Measurements from ENCODE around the gene AIFM2. TPM values are rescaled to one million over a fixed set of nuclear protein-coding genes. Genes with fewer than 3 reads are reported as not detected.

Gene AIFM2
- polyA plus RNA-seq, 1 of the 3 experiments (the other 2 are of a cell fraction): 9.5 TPM

GRCh38 chr10:70087616-70088307 is 44.9 kb downstream of the AIFM2 start (continued):
- TF ChIP-seq ZBTB33 (IDR thresholded peaks at IDR 0.05; ENCODE audit: borderline replicate concordance, low read depth) (no peak), MXI1 (IDR thresholded peaks at IDR 0.05; ENCODE audit: low read depth, low read length) (no peak), TAF1 (IDR thresholded peaks at IDR 0.05; ENCODE audit: borderline replicate concordance, low read depth, low read length) (no peak), NFIC (IDR thresholded peaks at IDR 0.05; ENCODE audit: borderline replicate concordance) (no peak), YY1 (IDR thresholded peaks at IDR 0.05; ENCODE audit: low read depth) (no peak), FOSL2 (IDR thresholded peaks at IDR 0.05; ENCODE audit: borderline replicate concordance, low read depth) (no peak), JUND (IDR thresholded peaks at IDR 0.05) (no peak), RXRA (IDR thresholded peaks at IDR 0.05; ENCODE audit: borderline replicate concordance, low read depth) (no peak), SMC3 (IDR thresholded peaks at IDR 0.05; ENCODE audit: low read depth, low read length) (no peak), EP300 (IDR thresholded peaks at IDR 0.05; ENCODE audit: borderline replicate concordance in 1 of 2, low read depth in 1 of 2, low read length in 1 of 2) (no peak), PBX3 (IDR thresholded peaks at IDR 0.05) (no peak), GATA2 (CRISPR knock-in tag; IDR thresholded peaks at IDR 0.05) (no peak)

GRCh38 chr10:70085975-70086613 is 46.5 kb downstream of the AIFM2 start:
- Histone ChIP-seq H2AFZ (ENCODE audit: low read depth) (no peak overlapping the region), H3K4me1 (ENCODE audit: control insufficient read depth in 1 of 2, insufficient read depth in 2 of 2, low read depth in 1 of 2, low read length in 1 of 2) (no peaks in the 10 kb centered on the region), H3F3A (replicated peaks; ENCODE audit: insufficient read depth) (no peaks in the 10 kb centered on the region), H3K27me3 (ENCODE audit: insufficient read depth) (no peaks in the 10 kb centered on the region), H3K4me2 (no peak overlapping the region), H3K9me3 (no peaks in the 10 kb centered on the region), H3K36me3 (replicated peaks in 1 of 2; ENCODE audit: control insufficient read depth in 1 of 2, insufficient read depth in 2 of 2, low read length in 1 of 2) (peaks cover 6 to 12% of the 10 kb centered on the region in 2 experiments), H3K9me2 (no peaks in the 10 kb centered on the region), H3K79me2 (ENCODE audit: insufficient read depth) (no peaks in the 10 kb centered on the region), H3K4me3 (ENCODE audit: low read depth in 2 of 2, low read length in 1 of 2) (no peak overlapping the region), H4K20me1 (ENCODE audit: insufficient read depth) (no peaks in the 10 kb centered on the region), H3K27ac (ENCODE audit: low read depth in 2 of 2, low read length in 1 of 2) (no peak overlapping the region), H3K9ac (no peak overlapping the region)
- CTCF ChIA-PET: interaction anchor here (1.4 kb wide), 1 partner anchor 29 kb away, joined by 3 read pairs; no protein-coding TSS in a partner anchor
- 86% methylated on average over 3 of the region's 3 CpGs for WGBS (ENCODE audit: low lambda C conversion rate)
- DNase-seq: no peak
- POLR2A ChIA-PET: no interaction called here
- TF ChIP-seq NFIC (IDR thresholded peaks at IDR 0.05; ENCODE audit: borderline replicate concordance): no peak
- TF ChIP-seq FOXM1 (IDR thresholded peaks at IDR 0.05; ENCODE audit: low read depth): no peak
- TF ChIP-seq RCOR1 (IDR thresholded peaks at IDR 0.05; ENCODE audit: low read length): no peak
- no peak for TF ChIP-seq ZBTB33 (IDR thresholded peaks at IDR 0.05; ENCODE audit: borderline replicate concordance, low read depth)
- no peak for TF ChIP-seq USF1 (IDR thresholded peaks at IDR 0.05; ENCODE audit: borderline replicate concordance, low read depth)
- no peak for TF ChIP-seq RFX5 (IDR thresholded peaks at IDR 0.05; ENCODE audit: low read length)
- no peak for TF ChIP-seq SMC3 (IDR thresholded peaks at IDR 0.05; ENCODE audit: low read depth, low read length)
- TF ChIP-seq CTCF (IDR thresholded peaks at IDR 0.05): no peak
- TF ChIP-seq RXRA (IDR thresholded peaks at IDR 0.05; ENCODE audit: borderline replicate concordance, low read depth): no peak
- TF ChIP-seq MAX (IDR thresholded peaks at IDR 0.05; ENCODE audit: low read depth): no peak
- no peak for TF ChIP-seq ELF1 (IDR thresholded peaks at IDR 0.05)
- no peak for TF ChIP-seq GATA2 (CRISPR knock-in tag; IDR thresholded peaks at IDR 0.05)
- no peak for TF ChIP-seq IRF3 (IDR thresholded peaks at IDR 0.05; ENCODE audit: low read depth, low read length)
